Heart right ventricle (tissue), 16 donors: ENCODE results near the gene OASL. TPM values are rescaled to one million over a fixed set of nuclear protein-coding genes. Genes with fewer than 3 reads are reported as not detected.

Experiments
- ATAC-seq, 8 donors: fragments of 200-7000 bp; cut with Tn5 transposase; one replicate each; pipeline ENCODE4 v1.9.1; 2020; ENCODE audit warnings: mild to moderate bottlenecking in 8 of 8, moderate library complexity in 8 of 8, moderate number of reproducible peaks in 1 of 8
- DNase-seq, 2 donors: peaks; one replicate each; pipeline ENCODE4 v3.0.0-alpha.2; 2020
- H3K27ac ChIP-seq, 10 donors: fragments of 200-600 bp; sonication (generic) in 2 of 10; one replicate each; pipeline versions ENCODE4 v1.5.0 to v1.8.0; 2020 to 2022; ENCODE audit warnings: mild to moderate bottlenecking in 3 of 10
- H3K27me3 ChIP-seq, 7 donors: fragments of 200-600 bp; one replicate each; pipeline ENCODE4 v1.8.0; 2021 to 2022; ENCODE audit warnings: mild to moderate bottlenecking in 2 of 7
- H3K36me3 ChIP-seq, 9 donors: fragments of 200-600 bp; sonication (generic) in 1 of 9; one replicate each; pipeline versions ENCODE4 v1.5.0 to v1.8.0; 2020 to 2022; ENCODE audit warnings: mild to moderate bottlenecking in 2 of 9
- H3K4me1 ChIP-seq, 9 donors: fragments of 200-600 bp; sonication (generic) in 1 of 9; one replicate each; pipeline versions ENCODE4 v1.5.0 to v1.8.0; 2020 to 2022; ENCODE audit warnings: mild to moderate bottlenecking in 4 of 9
- H3K4me3 ChIP-seq, 10 donors: fragments of 200-600 bp; sonication (generic) in 2 of 10; one replicate each; pipeline versions ENCODE4 v1.5.0 to v1.8.0; 2020 to 2022; ENCODE audit warnings: mild to moderate bottlenecking in 7 of 10, moderate library complexity in 2 of 10
- H3K9me3 ChIP-seq, 11 donors: fragments of 200-600 bp in 10 of 11; sonication (generic) in 2 of 11; one replicate each; pipeline versions ENCODE4 v1.5.0 to v1.8.0; 2013 to 2022; ENCODE audit warnings: mild to moderate bottlenecking in 2 of 11, control low read depth in 1 of 11, moderate library complexity in 1 of 11
- WGBS, 2 donors: extraction: QIAGEN DNeasy Blood & Tissue Kit; methylation state at CpG; one replicate each; pipeline ENCODE4 v1.1.7; 2013; ENCODE audit warnings: inconsistent platforms in 1 of 2; 5-methylcytosine and 5-hydroxymethylcytosine counted together
- intact Hi-C, 10 donors: fragments of 100-400 bp; cut with DNase I; formaldehyde crosslinking; loops; one replicate each; pipeline versions ENCODE4 v1.11.1 to v1.14.2; 2022
- polyA plus RNA-seq, 2 donors: library from polyadenylated mRNA; stranded (reverse); fragments of 200-250 nt; gene quantifications; one replicate each; pipeline ENCODE4 v1.2.3, GENCODE V29; 2013
- total RNA-seq, 10 donors: library from RNA; stranded (reverse); fragmentation: NEBNext Ultra II Directional in 3 of 10; extraction: Animal tissue kit (Norgen Biotek cat#: 25700) in 3 of 10; gene quantifications; one replicate each; pipeline versions ENCODE4 v1.2.1 to v1.2.4, GENCODE V29; 2021 to 2023
- TF ChIP-seq, protein P1 (sequence below), 9 donors: fragments of 200-600 bp; sonication (generic) in 2 of 9; IDR thresholded peaks; one replicate each; pipeline versions ENCODE4 v1.5.0 to v1.8.0; 2021 to 2022; ENCODE audit warnings: antibody characterized with exemption in 9 of 9, mild to moderate bottlenecking in 5 of 9, moderate library complexity in 1 of 9
- donor health status: Arrhythmogenic right ventricular cardiomyopathy.
- donor health status: ischemic (EF 13 %, LVEDD 7.1; RV severe dilation, severe dysfunction).
- donor health status: healthy with polysubstance abuse.
- donor health status: DM: no; HTN: yes; CAD: no.
- donor health status: DM: no; HTN: no; CAD: no.
- donor health status: ischemic (EF 25% LVEDD 6.9; RV normal size, moderate dysfunction).
- donor health status: ischemic (EF 25% LVEDD 5.7; RV mildly dilated, moderate dysfunction).
- donor health status: healthy.
- donor health status: DM: yes; HTN: yes; CAD: no.
- donor health status: Ischemic cardiomyopathy.
- donor health status: ischemic (EF 35%, LVEDD 5.7; RV mildly dilated, moderate dysfunction).
- donor health status: nonischemic (EF 11% LVEDD 7.7; RV severe dilation, severe dysfunction).
- donor health status: DM: yes; HTN: yes; CAD: no.
- donor health status: PGD.
- donor health status: ischemic (EF 29% LVEDD 5.4; RV normal size, mild dysfunction).
- donor health status: nonischemic (EF 23%, LVEDD 6.1; RV moderate dilation, normal function).

Gene OASL
- total and polyA plus RNA-seq, 12 donors, result 0.19 to 2.5 (median 0.95) TPM

DNA sequence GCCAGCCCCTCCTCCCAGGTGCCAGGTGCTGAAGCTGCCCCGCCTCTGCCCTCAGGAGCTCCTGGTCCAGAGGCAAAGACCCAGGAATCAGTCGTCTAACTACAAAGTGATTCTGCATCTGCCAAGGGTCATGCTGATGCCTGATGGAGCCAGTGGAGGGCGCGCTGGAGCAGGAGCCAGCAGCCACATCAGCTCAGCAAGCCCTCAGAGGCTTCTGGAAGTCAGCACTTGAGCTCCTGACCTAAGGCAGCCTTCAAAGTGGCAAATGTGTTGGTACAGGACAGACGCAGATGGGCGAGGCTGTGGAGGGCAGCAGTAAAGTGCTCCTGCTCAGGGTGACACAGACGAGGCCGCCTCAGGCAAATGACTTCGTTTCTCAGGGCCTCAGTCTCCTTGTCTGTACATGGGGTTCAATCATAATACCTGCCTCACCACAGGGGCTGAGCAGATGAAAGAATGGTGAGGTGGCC lies 33.7 kb downstream of the OASL start:
- 69 to 72% methylated on average over 9 of the region's 9 CpGs for WGBS, 2 donors
- peaks cover 3 to 88% (median 27%) of the 10 kb centered on the region in 9 donors for H3K36me3 ChIP-seq
- ATAC-seq (no peak), DNase-seq (no peak)
- TF ChIP-seq, protein P1, sequence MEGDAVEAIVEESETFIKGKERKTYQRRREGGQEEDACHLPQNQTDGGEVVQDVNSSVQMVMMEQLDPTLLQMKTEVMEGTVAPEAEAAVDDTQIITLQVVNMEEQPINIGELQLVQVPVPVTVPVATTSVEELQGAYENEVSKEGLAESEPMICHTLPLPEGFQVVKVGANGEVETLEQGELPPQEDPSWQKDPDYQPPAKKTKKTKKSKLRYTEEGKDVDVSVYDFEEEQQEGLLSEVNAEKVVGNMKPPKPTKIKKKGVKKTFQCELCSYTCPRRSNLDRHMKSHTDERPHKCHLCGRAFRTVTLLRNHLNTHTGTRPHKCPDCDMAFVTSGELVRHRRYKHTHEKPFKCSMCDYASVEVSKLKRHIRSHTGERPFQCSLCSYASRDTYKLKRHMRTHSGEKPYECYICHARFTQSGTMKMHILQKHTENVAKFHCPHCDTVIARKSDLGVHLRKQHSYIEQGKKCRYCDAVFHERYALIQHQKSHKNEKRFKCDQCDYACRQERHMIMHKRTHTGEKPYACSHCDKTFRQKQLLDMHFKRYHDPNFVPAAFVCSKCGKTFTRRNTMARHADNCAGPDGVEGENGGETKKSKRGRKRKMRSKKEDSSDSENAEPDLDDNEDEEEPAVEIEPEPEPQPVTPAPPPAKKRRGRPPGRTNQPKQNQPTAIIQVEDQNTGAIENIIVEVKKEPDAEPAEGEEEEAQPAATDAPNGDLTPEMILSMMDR (IDR thresholded peaks at IDR 0.05), result peak in 8 of 9 donors; percentile 11 to 66 (median 48)
- intact Hi-C loops, result no loop called here
- H3K9me3 ChIP-seq, result no peaks in the 10 kb centered on the region
- no peak overlapping the region for H3K27ac ChIP-seq
- no peaks in the 10 kb centered on the region for H3K27me3 ChIP-seq
- H3K4me1 ChIP-seq, result no peaks in the 10 kb centered on the region
- no peak overlapping the region for H3K4me3 ChIP-seq

DNA sequence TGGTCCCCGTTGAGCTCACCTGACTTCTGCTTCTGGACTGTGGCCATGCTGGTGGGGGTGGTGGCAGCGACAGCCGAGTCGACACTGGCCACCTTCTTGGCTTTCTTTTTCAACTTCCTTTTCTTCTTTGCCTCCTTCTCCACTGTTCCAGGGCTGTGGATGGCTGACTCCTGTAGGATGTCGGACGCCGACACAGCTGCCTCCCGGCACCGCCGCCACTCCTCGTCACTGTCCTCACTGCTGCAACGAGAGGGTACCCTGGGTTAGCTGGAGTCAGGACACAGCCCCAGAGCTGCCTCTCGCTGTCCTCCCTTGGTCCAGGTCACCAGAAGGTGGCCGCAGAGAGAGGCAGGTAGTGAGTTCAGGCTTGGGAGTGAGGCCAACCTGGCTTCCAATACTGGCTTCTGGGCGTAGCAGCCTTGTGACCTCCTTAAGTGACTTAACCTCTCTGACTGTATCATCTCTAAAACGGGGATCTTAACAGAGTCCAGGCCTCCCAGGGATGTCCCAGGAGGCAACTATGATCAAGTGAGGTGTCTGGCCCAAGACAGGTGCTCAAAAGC lies 34.7 kb downstream of the OASL start:
- no peak overlapping the region for H3K4me3 ChIP-seq
- ATAC-seq (no peak), DNase-seq (no peak)
- intact Hi-C loops, result no loop called here
- 89 to 94% methylated on average over 16 of the region's 16 CpGs for WGBS, 2 donors
- H3K27me3 ChIP-seq, result no peaks in the 10 kb centered on the region
- no peak overlapping the region for H3K27ac ChIP-seq
- H3K4me1 ChIP-seq, result peaks cover 0 to 3% (median 0%) of the 10 kb centered on the region in 9 donors
- H3K9me3 ChIP-seq, result no peaks in the 10 kb centered on the region
- peaks cover 0 to 78% (median 23%) of the 10 kb centered on the region in 9 donors for H3K36me3 ChIP-seq
- TF ChIP-seq, protein P1 (IDR thresholded peaks at IDR 0.05), result no peak

DNA sequence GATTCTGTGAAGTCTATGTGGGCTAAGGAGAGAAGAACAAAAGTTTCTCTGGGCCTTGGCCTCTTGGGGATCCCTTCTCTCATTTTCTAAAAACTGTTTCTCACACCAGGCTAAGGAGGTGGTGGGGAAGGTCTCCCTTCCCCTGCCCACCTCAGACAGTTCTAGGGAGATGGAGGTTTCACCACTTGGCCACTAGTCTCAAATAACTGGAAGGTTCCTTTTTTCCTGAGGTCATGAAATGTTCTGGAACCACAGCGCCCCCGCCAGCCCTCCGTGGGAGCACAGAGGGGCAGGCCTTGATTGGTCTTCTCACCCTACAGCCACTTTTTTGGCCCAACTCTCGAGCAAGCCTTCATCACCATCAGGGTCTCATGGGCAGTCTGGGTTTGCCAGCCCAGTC lies 35.4 kb downstream of the OASL start:
- peaks cover 0 to 71% (median 19%) of the 10 kb centered on the region in 9 donors for H3K36me3 ChIP-seq
- DNase-seq (no peak), ATAC-seq (no peak)
- intact Hi-C loops, result no loop called here
- 82 to 86% methylated on average over 4 of the region's 4 CpGs for WGBS, 2 donors
- H3K27me3 ChIP-seq, result peaks cover 0 to 4% (median 0%) of the 10 kb centered on the region in 7 donors
- H3K4me3 ChIP-seq, result no peak overlapping the region
- H3K9me3 ChIP-seq, result no peaks in the 10 kb centered on the region
- no peak overlapping the region for H3K27ac ChIP-seq
- TF ChIP-seq, protein P1 (IDR thresholded peaks at IDR 0.05), result no peak
- peaks cover 0 to 3% (median 0%) of the 10 kb centered on the region in 9 donors for H3K4me1 ChIP-seq

DNA sequence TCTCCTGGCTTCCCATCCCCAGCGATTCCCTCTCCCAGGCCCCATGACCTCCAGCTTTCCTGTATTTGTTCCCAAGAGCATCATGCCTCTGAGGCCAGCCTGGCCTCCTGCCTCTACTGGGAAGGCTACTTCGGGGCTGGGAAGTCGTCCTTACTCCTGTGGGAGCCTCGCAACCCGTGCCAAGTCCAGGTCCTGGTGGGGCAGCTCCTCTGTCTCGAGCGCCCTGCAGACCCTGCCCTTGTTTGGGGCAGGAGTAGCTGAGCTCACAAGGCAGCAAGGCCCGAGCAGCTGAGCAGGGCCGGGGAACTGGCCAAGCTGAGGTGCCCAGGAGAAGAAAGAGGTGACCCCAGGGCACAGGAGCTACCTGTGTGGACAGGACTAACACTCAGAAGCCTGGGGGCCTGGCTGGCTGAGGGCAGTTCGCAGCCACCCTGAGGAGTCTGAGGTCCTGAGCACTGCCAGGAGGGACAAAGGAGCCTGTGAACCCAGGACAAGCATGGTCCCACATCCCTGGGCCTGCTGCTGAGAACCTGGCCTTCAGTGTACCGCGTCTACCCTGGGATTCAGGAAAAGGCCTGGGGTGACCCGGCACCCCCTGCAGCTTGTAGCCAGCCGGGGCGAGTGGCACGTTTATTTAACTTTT lies 37.1 kb downstream of the OASL start:
- peaks cover 0 to 54% (median 18%) of the 10 kb centered on the region in 9 donors for H3K36me3 ChIP-seq
- intact Hi-C loops, result no loop called here

More for the DNA sequence above, 37.1 kb downstream of the OASL start:
- TF ChIP-seq, protein P1 (IDR thresholded peaks at IDR 0.05), result no peak
- H3K4me3 ChIP-seq, result no peak overlapping the region
- no peaks in the 10 kb centered on the region for H3K9me3 ChIP-seq
- ATAC-seq (peak in 1 of 8 donors; percentile 22), DNase-seq (no peak)
- WGBS, 2 donors, result 83 to 85% methylated on average over 16 of the region's 16 CpGs
- peaks cover 0 to 3% (median 0%) of the 10 kb centered on the region in 9 donors for H3K4me1 ChIP-seq
- no peak overlapping the region for H3K27ac ChIP-seq
- peaks cover 0 to 16% (median 0%) of the 10 kb centered on the region in 7 donors for H3K27me3 ChIP-seq
